Endothelial cell of umbilical vein (primary cell): ENCODE data around the gene SOX12. TPM values are rescaled to one million over a fixed set of nuclear protein-coding genes. Genes with fewer than 3 reads are reported as not detected.

Experiments
- BruUV-seq: library from RNA; stranded (reverse); fragments of 400-500 nt; replicated peaks from 2 replicates; lab custom pipeline; 2021; lab: Mats Ljungman, UMichigan
- CTCF ChIA-PET: fragments of 300-600, 350-600 bp; sonication (Branson Sonifier 250); formaldehyde crosslinking; loops from one replicate; lab custom pipeline; 2021; ENCODE audit warnings: antibody characterized with exemption, inconsistent platforms; lab: Charles Lee
- POLR2A ChIA-PET: fragments of 300-600, 350-600 bp; sonication (Branson Sonifier 250); formaldehyde crosslinking; loops from one replicate; lab custom pipeline; 2021; ENCODE audit warnings: antibody characterized with exemption, inconsistent platforms; lab: Charles Lee
- DNase-seq: peaks from one replicate; pipeline ENCODE4 v3.0.0-alpha.2; 2011; ENCODE audit warnings: low read depth, low spot score
- FAIRE-seq: peaks from 2 replicates; lab custom pipeline; 2011; peaks lifted over from hg19 to GRCh38; lab: Jason Lieb, UNC
- H2AFZ ChIP-seq: 2 replicates; pipeline ENCODE4 v1.6.0; 2012; ENCODE audit warnings: low read depth, low read length, control low read depth, inconsistent platforms
- H3K27ac ChIP-seq: 2 replicates; pipeline ENCODE4 v1.5.1; 2011; ENCODE audit warnings: low read depth, mild to moderate bottlenecking, control low read depth, low read length, moderate library complexity; ENCODE audit not compliant: insufficient read depth
- H3K27me3 ChIP-seq, 2 experiments: 2 replicates each; pipeline versions ENCODE4 v1.6.0 to v1.6.1; 2011; ENCODE audit warnings: low read length in 2 of 2, mixed read lengths in 1 of 2; ENCODE audit not compliant: control insufficient read depth in 2 of 2, insufficient read depth in 2 of 2
- H3K36me3 ChIP-seq, 2 experiments: 2 replicates in 1 of 2; 3 replicates in 1 of 2; pipeline ENCODE4 v1.5.1; 2011; ENCODE audit warnings: low read length in 2 of 2, mild to moderate bottlenecking in 1 of 2, moderate library complexity in 1 of 2; ENCODE audit not compliant: control insufficient read depth in 2 of 2, insufficient read depth in 2 of 2; ENCODE audit errors: extremely low read depth in 1 of 2
- H3K4me1 ChIP-seq: 3 replicates; pipeline ENCODE4 v1.5.1; 2011; ENCODE audit warnings: mild to moderate bottlenecking, low read length; ENCODE audit not compliant: control insufficient read depth, insufficient read depth; ENCODE audit errors: extremely low read depth
- H3K4me2 ChIP-seq: 2 replicates; pipeline ENCODE4 v1.6.1; 2011; ENCODE audit warnings: low read length, control low read depth, mixed read lengths; ENCODE audit not compliant: insufficient read depth
- H3K4me3 ChIP-seq, 3 experiments: fragments of 200-600 bp in 1 of 3; sonication (generic), shearing (Covaris generic) in 1 of 3; replicated peaks in 1 of 3; 2 replicates each; pipeline ENCODE4 v1.5.1; 2011 to 2016; ENCODE audit warnings: control low read depth in 3 of 3, low read length in 3 of 3, mild to moderate bottlenecking in 2 of 3, inconsistent platforms in 1 of 3, low read depth in 1 of 3, moderate library complexity in 1 of 3; ENCODE audit not compliant: insufficient read depth in 1 of 3
- H3K79me2 ChIP-seq: 2 replicates; pipeline ENCODE4 v1.6.0; 2012; ENCODE audit warnings: low read length, inconsistent platforms; ENCODE audit not compliant: control insufficient read depth, insufficient read depth
- H3K9ac ChIP-seq: replicated peaks from 2 replicates; pipeline ENCODE3; 2011; ENCODE audit warnings: low read length, control low read depth; ENCODE audit not compliant: insufficient read depth; ENCODE audit errors: extremely low read depth
- H3K9me1 ChIP-seq: replicated peaks from 3 replicates; pipeline ENCODE4 v1.6.0; 2011; ENCODE audit warnings: mild to moderate bottlenecking, low read length; ENCODE audit not compliant: control insufficient read depth, insufficient read depth; ENCODE audit errors: extremely low read depth
- H3K9me3 ChIP-seq: replicated peaks from 2 replicates; pipeline ENCODE4 v1.5.1; 2012; ENCODE audit warnings: low read length, inconsistent platforms; ENCODE audit not compliant: control insufficient read depth, insufficient read depth
- H4K20me1 ChIP-seq: replicated peaks from 2 replicates; pipeline ENCODE3; 2011; ENCODE audit warnings: mild to moderate bottlenecking, low read length; ENCODE audit not compliant: control insufficient read depth, insufficient read depth; ENCODE audit errors: extremely low read depth
- CTCF ChIP-seq, 2 donors: IDR thresholded peaks; 1 replicate in 1 of 2; 2 replicates in 1 of 2; pipeline ENCODE4 v1.5.1; 2011; ENCODE audit warnings: low read length in 2 of 2, mild to moderate bottlenecking in 2 of 2, moderate library complexity in 2 of 2, control low read depth in 1 of 2, inconsistent platforms in 1 of 2, low read depth in 1 of 2; ENCODE audit not compliant: insufficient read depth in 1 of 2; ENCODE audit errors: extremely low read depth in 1 of 2
- FOS ChIP-seq: IDR thresholded peaks from 2 replicates; pipeline ENCODE4 v1.6.1; 2011; ENCODE audit warnings: mild to moderate bottlenecking, low read length, moderate library complexity, borderline replicate concordance; ENCODE audit not compliant: insufficient read depth
- GATA2 ChIP-seq: IDR thresholded peaks from 2 replicates; pipeline ENCODE4 v1.7.0; 2011; ENCODE audit warnings: low read depth, mild to moderate bottlenecking, moderate library complexity, mixed read lengths, low read length; ENCODE audit not compliant: insufficient read length, insufficient read depth
- MYC ChIP-seq: IDR thresholded peaks from one replicate; pipeline ENCODE4 v1.6.1; 2011; ENCODE audit warnings: mild to moderate bottlenecking, low read depth, low read length
- POLR2A ChIP-seq: IDR thresholded peaks from 2 replicates; pipeline ENCODE4 v1.6.1; 2012; ENCODE audit warnings: low read depth, mild to moderate bottlenecking, control low read depth, low read length
- POLR2AphosphoS5 ChIP-seq: IDR thresholded peaks from 2 replicates; pipeline ENCODE4 v1.6.1; 2012; ENCODE audit warnings: low read depth, mild to moderate bottlenecking, control low read depth, low read length, moderate library complexity; ENCODE audit not compliant: insufficient read depth
- dilution Hi-C: fragments of 300-500 bp; cut with MboI; formaldehyde crosslinking; loops from one replicate; pipeline ENCODE4 v1.15.0; 2019; ENCODE audit warnings: low sequenced_read_pairs; ENCODE audit not compliant: extremely low pct_ligation_motif_present
- intact Hi-C: fragments of 100-400 bp; cut with micrococcal nuclease; formaldehyde crosslinking; loops from one replicate; pipeline ENCODE4 v1.10.0; 2022
- polyA plus RNA-seq, 4 experiments: library from polyadenylated mRNA; depleted of rRNA in 3 of 4; stranded (reverse) in 3 of 4; unstranded in 1 of 4; fragments of >200 nt; gene quantifications; 2 replicates each; pipeline versions ENCODE4 v1.2.1 to v1.2.3, GENCODE V29; 2011 to 2012; ENCODE audit warnings: missing spikeins in 1 of 4
- total RNA-seq: library from RNA; stranded (reverse); gene quantifications from 2 replicates; pipeline ENCODE4 v1.2.3, GENCODE V29; 2021

The SOX12 gene
- total and polyA plus RNA-seq, 2 donors (not counting 3 experiments of a cell fraction or from before 2014, with no cell fraction given): 6.2 to 37.7 TPM

GRCh38 chr20:368915-369314 lies 43.6 kb downstream of the SOX12 start:
- POLR2A ChIA-PET: no interaction called here

DNA sequence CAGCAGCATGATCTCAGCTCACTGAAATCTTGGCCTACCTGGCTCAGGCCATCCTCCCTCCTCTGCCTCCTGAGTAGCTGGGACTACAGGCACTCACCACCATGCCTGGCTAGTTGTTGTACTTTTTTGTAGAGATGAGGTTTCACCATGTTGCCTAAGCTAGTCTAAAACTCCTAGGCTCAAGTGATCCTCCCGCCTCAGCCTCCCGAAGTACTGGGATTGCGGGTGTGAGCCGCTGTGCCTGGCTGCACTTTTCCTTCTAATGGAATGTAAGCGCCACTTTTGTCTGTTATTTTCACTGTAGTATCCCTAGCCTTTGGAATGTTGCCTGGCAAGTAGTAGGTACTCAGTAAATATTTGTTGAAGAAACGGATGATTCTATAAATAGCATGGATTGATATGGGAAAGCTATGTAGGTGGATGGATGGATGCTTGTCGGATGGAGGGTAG lies 44.8 kb downstream of the SOX12 start:
- H3K9me3 ChIP-seq: no peaks in the 10 kb centered on the region
- dilution Hi-C loops (no loop called here), intact Hi-C loops (loop anchor here (5.0 kb wide), 2 partner anchors 167 to 1442 kb away; no protein-coding TSS in a partner anchor)
- no peak for TF ChIP-seq CTCF (IDR thresholded peaks at IDR 0.05; ENCODE audit: extremely low read depth in 1 of 2, insufficient read depth in 1 of 2, low read depth in 1 of 2, low read length in 2 of 2)
- no peak for TF ChIP-seq POLR2A
- TF ChIP-seq POLR2AphosphoS5: no peak
- no peak for TF ChIP-seq FOS
- BruUV-seq: TSS peak; percentile 27
- no peaks in the 10 kb centered on the region for H3K36me3 ChIP-seq
- H3K27me3 ChIP-seq: no peaks in the 10 kb centered on the region
- H3K9me1 ChIP-seq: no peaks in the 10 kb centered on the region
- FAIRE-seq: no peak
- peaks cover 52% of the 10 kb centered on the region for H3K4me1 ChIP-seq
- H3K27ac ChIP-seq: peak overlapping the region; percentile 82
- H3K4me3 ChIP-seq: no peak overlapping the region
- H3K79me2 ChIP-seq: no peaks in the 10 kb centered on the region
- H3K4me2 ChIP-seq: peak overlapping the region; percentile 20
- H3K9ac ChIP-seq: no peak overlapping the region
- ChIA-PET POLR2A (no interaction called here), CTCF (interaction anchor here (1.0 to 5.8 kb wide), 5 partner anchors 10 to 62 kb away, joined by 3 to 39 read pairs (median 8); partner anchors contain the start of gene TRIB3)
- DNase-seq: peak; percentile 26
- no peak overlapping the region for H2AFZ ChIP-seq
- no peaks in the 10 kb centered on the region for H4K20me1 ChIP-seq

More at GRCh38 chr20:368915-369314, 43.6 kb downstream of the SOX12 start:
- no peak overlapping the region for H3K4me3 ChIP-seq
- no peaks in the 10 kb centered on the region for H3K9me3 ChIP-seq
- no peaks in the 10 kb centered on the region for H3K36me3 ChIP-seq
- no peak overlapping the region for H3K4me2 ChIP-seq
- H3K27me3 ChIP-seq: no peaks in the 10 kb centered on the region
- intact Hi-C loops (no loop called here), dilution Hi-C loops (no loop called here)
- H2AFZ ChIP-seq: no peak overlapping the region
- H4K20me1 ChIP-seq: no peaks in the 10 kb centered on the region
- BruUV-seq: no TSS peak
- H3K9me1 ChIP-seq: no peaks in the 10 kb centered on the region
- DNase-seq: no peak
- H3K27ac ChIP-seq: peak overlapping the region; percentile 10
- CTCF ChIA-PET: interaction anchor here (1.0 to 5.8 kb wide), 2 partner anchors 14 to 63 kb away, joined by 4 to 39 read pairs; no protein-coding TSS in a partner anchor
- no peak for TF ChIP-seq GATA2
- TF ChIP-seq POLR2A: no peak
- TF ChIP-seq MYC: no peak
- TF ChIP-seq FOS: no peak
- no peaks in the 10 kb centered on the region for H3K79me2 ChIP-seq
- peaks cover 48% of the 10 kb centered on the region for H3K4me1 ChIP-seq
- FAIRE-seq: no peak
- H3K9ac ChIP-seq: no peak overlapping the region
